Activated CD4-positive, alpha-beta memory T cell treated with anti-CD3 and anti-CD28 coated beads for 36 hours (primary cell): ENCODE data around the gene ZNF467. TPM values are rescaled to one million over a fixed set of nuclear protein-coding genes. Genes with fewer than 3 reads are reported as not detected.
A peak's percentile ranks its signal among the peaks of the same experiment; 100 is the strongest.

ENCODE experiments used
- CTCF ChIA-PET: fragments of 350-600 bp; sonication (Branson Sonifier 250); formaldehyde crosslinking; loops from one replicate; lab custom pipeline; 2021; ENCODE audit warnings: antibody characterized with exemption, inconsistent platforms; lab: Charles Lee
- POLR2A ChIA-PET: fragments of 350-600 bp; sonication (Branson Sonifier 250); formaldehyde crosslinking; loops from one replicate; lab custom pipeline; 2021; ENCODE audit warnings: antibody characterized with exemption; lab: Charles Lee
- DNase-seq: peaks from one replicate; pipeline ENCODE4 v3.0.0-alpha.2; 2020
- H3K27ac Mint-ChIP-seq: one replicate; pipeline ENCODE4 v1.8.0; 2021; ENCODE audit warnings: mixed read lengths
- H3K27me3 Mint-ChIP-seq: one replicate; pipeline ENCODE4 v1.8.0; 2021; ENCODE audit warnings: mixed read lengths
- H3K36me3 Mint-ChIP-seq: one replicate; pipeline ENCODE4 v1.8.0; 2021; ENCODE audit warnings: mixed read lengths
- H3K4me1 Mint-ChIP-seq: one replicate; pipeline ENCODE4 v1.8.0; 2021; ENCODE audit warnings: low read depth, mixed read lengths
- H3K4me3 Mint-ChIP-seq: one replicate; pipeline ENCODE4 v1.8.0; 2021; ENCODE audit warnings: mild to moderate bottlenecking, mixed read lengths
- H3K9me3 Mint-ChIP-seq: one replicate; pipeline ENCODE4 v1.8.0; 2021; ENCODE audit warnings: mixed read lengths
- intact Hi-C: fragments of 100-400 bp; cut with micrococcal nuclease; formaldehyde crosslinking; loops from one replicate; pipeline ENCODE4 v1.15.1; 2023
- total RNA-seq, 2 experiments: library from RNA; stranded (reverse); gene quantifications; one replicate each; pipeline ENCODE4 v1.2.3, GENCODE V29; 2021

Gene ZNF467
- total RNA-seq, 2 experiments from 2014 or later, result 0.41 to 0.45 TPM

- peak overlapping the region; percentile 12 for H3K4me3 Mint-ChIP-seq
- H3K27ac Mint-ChIP-seq, result no peak overlapping the region
- ChIA-PET CTCF (interaction anchor here (0.6 to 1.7 kb wide), 4 partner anchors 32 to 552 kb away, joined by 3 to 5 read pairs (median 4); no protein-coding TSS in a partner anchor), POLR2A (no interaction called here)
- DNase-seq, result no peak
- H3K4me1 Mint-ChIP-seq, result peaks cover 1% of the 10 kb centered on the region
- H3K9me3 Mint-ChIP-seq, result no peaks in the 10 kb centered on the region
- intact Hi-C loops, result loop anchor here (5.0 kb wide), 1 partner anchor 63 kb away; the partner anchor contains the start of gene ZNF862
- H3K36me3 Mint-ChIP-seq, result no peaks in the 10 kb centered on the region
- H3K27me3 Mint-ChIP-seq, result peaks cover 2% of the 10 kb centered on the region
Measured at GRCh38 chr7:149774237-149775175, 1.1 kb upstream of the ZNF467 start.

GRCh38 chr7:149772956-149773434 is 393 bp downstream of the ZNF467 start:
- Mint-ChIP-seq H3K27ac (no peak overlapping the region), H3K9me3 (no peaks in the 10 kb centered on the region), H3K27me3 (peaks cover 2% of the 10 kb centered on the region), H3K36me3 (no peaks in the 10 kb centered on the region), H3K4me1 (peaks cover 1% of the 10 kb centered on the region), H3K4me3 (peak overlapping the region; percentile 63)
- ChIA-PET CTCF (interaction anchor here (1.5 kb wide), 1 partner anchor 31 kb away, joined by 4 read pairs; no protein-coding TSS in a partner anchor), POLR2A (no interaction called here)
- intact Hi-C loops, result loop anchor here (5.0 kb wide), 1 partner anchor 64 kb away; the partner anchor contains the start of gene ZNF862
- peak; percentile 34 for DNase-seq

GRCh38 chr7:149772241-149772955 is 990 bp downstream of the ZNF467 start:
- peak overlapping the region; percentile 57 for H3K4me3 Mint-ChIP-seq
- ChIA-PET CTCF (interaction anchor here (1.5 kb wide), 1 partner anchor 30 kb away, joined by 4 read pairs; no protein-coding TSS in a partner anchor), POLR2A (interaction anchor here (0.6 to 1.3 kb wide), 2 partner anchors 66 to 143 kb away, joined by 3 read pairs; partner anchors contain the start of gene ZNF862)
- H3K27me3 Mint-ChIP-seq, result peaks cover 2% of the 10 kb centered on the region
- no peak overlapping the region for H3K27ac Mint-ChIP-seq
- peak; percentile 21 for DNase-seq
- intact Hi-C loops, result loop anchor here (5.0 kb wide), 1 partner anchor 65 kb away; the partner anchor contains the start of gene ZNF862
- H3K4me1 Mint-ChIP-seq, result peaks cover 1% of the 10 kb centered on the region
- H3K9me3 Mint-ChIP-seq, result no peaks in the 10 kb centered on the region
- H3K36me3 Mint-ChIP-seq, result no peaks in the 10 kb centered on the region

- intact Hi-C loops, result loop anchor here (2.0 to 5.0 kb wide), 2 partner anchors 57 to 66 kb away; partner anchors contain the start of gene ZNF862
- no peaks in the 10 kb centered on the region for H3K36me3 Mint-ChIP-seq
- peaks cover 1% of the 10 kb centered on the region for H3K4me1 Mint-ChIP-seq
- peak overlapping the region; percentile 69 for H3K4me3 Mint-ChIP-seq
- no peaks in the 10 kb centered on the region for H3K9me3 Mint-ChIP-seq
- H3K27ac Mint-ChIP-seq, result no peak overlapping the region
- POLR2A ChIA-PET, result interaction anchor here (0.6 to 1.3 kb wide), 2 partner anchors 67 to 142 kb away, joined by 3 read pairs; partner anchors contain the start of gene ZNF862
- peak; percentile 92 for DNase-seq
- H3K27me3 Mint-ChIP-seq, result peaks cover 2% of the 10 kb centered on the region
- CTCF ChIA-PET, result interaction anchor here (1.4 to 1.5 kb wide), 2 partner anchors 30 to 101 kb away, joined by 3 to 4 read pairs; no protein-coding TSS in a partner anchor
Measured at GRCh38 chr7:149771720-149772240, 1.6 kb downstream of the ZNF467 start.

- H3K27ac Mint-ChIP-seq, result no peak overlapping the region
- peak; percentile 27 for DNase-seq
- intact Hi-C loops, result loop anchor here (2.0 to 5.0 kb wide), 2 partner anchors 56 to 66 kb away; partner anchors contain the start of gene ZNF862
- H3K36me3 Mint-ChIP-seq, result no peaks in the 10 kb centered on the region
- peaks cover 2% of the 10 kb centered on the region for H3K27me3 Mint-ChIP-seq
- H3K9me3 Mint-ChIP-seq, result no peaks in the 10 kb centered on the region
- ChIA-PET POLR2A (interaction anchor here (1.3 kb wide), 1 partner anchor 67 kb away, joined by 3 read pairs; the partner anchor contains the start of gene ZNF862), CTCF (interaction anchor here (1.0 to 1.4 kb wide), 2 partner anchors 28 to 100 kb away, joined by 3 read pairs; no protein-coding TSS in a partner anchor)
- H3K4me3 Mint-ChIP-seq, result peak overlapping the region; percentile 20
- H3K4me1 Mint-ChIP-seq, result peaks cover 1% of the 10 kb centered on the region
Measured at GRCh38 chr7:149770728-149771636, 2.4 kb downstream of the ZNF467 start.

- no peaks in the 10 kb centered on the region for H3K36me3 Mint-ChIP-seq
- intact Hi-C loops, result loop anchor here (2.0 to 5.0 kb wide), 2 partner anchors 55 to 67 kb away; partner anchors contain the start of gene ZNF862
- H3K4me3 Mint-ChIP-seq, result no peak overlapping the region
- no peaks in the 10 kb centered on the region for H3K9me3 Mint-ChIP-seq
- ChIA-PET POLR2A (no interaction called here), CTCF (interaction anchor here (0.9 kb wide), 1 partner anchor 114 kb away, joined by 3 read pairs; no protein-coding TSS in a partner anchor)
- H3K4me1 Mint-ChIP-seq, result peaks cover 1% of the 10 kb centered on the region
- DNase-seq, result no peak
- peaks cover 2% of the 10 kb centered on the region for H3K27me3 Mint-ChIP-seq
- no peak overlapping the region for H3K27ac Mint-ChIP-seq
Measured at GRCh38 chr7:149769915-149770314, 3.5 kb downstream of the ZNF467 start.

GRCh38 chr7:149768931-149769330 is 4.5 kb downstream of the ZNF467 start:
- ChIA-PET CTCF (no interaction called here), POLR2A (no interaction called here)
- Mint-ChIP-seq H3K4me1 (peaks cover 1% of the 10 kb centered on the region), H3K27me3 (no peaks in the 10 kb centered on the region), H3K4me3 (no peak overlapping the region), H3K9me3 (no peaks in the 10 kb centered on the region), H3K36me3 (no peaks in the 10 kb centered on the region), H3K27ac (no peak overlapping the region)
- intact Hi-C loops, result no loop called here
- DNase-seq, result no peak

- no peak overlapping the region for H3K27ac Mint-ChIP-seq
- H3K36me3 Mint-ChIP-seq, result no peaks in the 10 kb centered on the region
- peaks cover 1% of the 10 kb centered on the region for H3K4me1 Mint-ChIP-seq
- no peaks in the 10 kb centered on the region for H3K9me3 Mint-ChIP-seq
- ChIA-PET CTCF (interaction anchor here (0.9 to 1.2 kb wide), 2 partner anchors 25 to 104 kb away, joined by 3 read pairs; no protein-coding TSS in a partner anchor), POLR2A (no interaction called here)
- H3K4me3 Mint-ChIP-seq, result no peak overlapping the region
- H3K27me3 Mint-ChIP-seq, result no peaks in the 10 kb centered on the region
- intact Hi-C loops, result no loop called here
- DNase-seq, result no peak
Measured at GRCh38 chr7:149767068-149767467, 6.3 kb downstream of the ZNF467 start.

- no peaks in the 10 kb centered on the region for H3K27me3 Mint-ChIP-seq
- ChIA-PET CTCF (interaction anchor here (0.8 kb wide), 1 partner anchor 104 kb away, joined by 3 read pairs; no protein-coding TSS in a partner anchor), POLR2A (no interaction called here)
- H3K4me1 Mint-ChIP-seq, result peaks cover 1% of the 10 kb centered on the region
- H3K4me3 Mint-ChIP-seq, result no peak overlapping the region
- intact Hi-C loops, result no loop called here
- H3K36me3 Mint-ChIP-seq, result no peaks in the 10 kb centered on the region
- DNase-seq, result no peak
- no peak overlapping the region for H3K27ac Mint-ChIP-seq
- H3K9me3 Mint-ChIP-seq, result no peaks in the 10 kb centered on the region
Measured at GRCh38 chr7:149766135-149766675, 7.2 kb downstream of the ZNF467 start.
